ENCODE measurements around the gene CD209.

- TF ChIP-seq POLR2A (IDR thresholded peaks at IDR 0.05; ENCODE audit: low read length), result no peak
- no peak for TF ChIP-seq GATA1 (IDR thresholded peaks at IDR 0.05; ENCODE audit: low read depth, low read length)
Observed at GRCh38 chr19:7701654-7702457, 45.5 kb downstream of the CD209 start, which contains the start of gene FCER2.

Data from erythroblast (primary cell).